WTC11 (cell line): Measurements from ENCODE around the gene SPATA2.

ENCODE experiments used
- ATF2 ChIP-seq: sonication (generic); formaldehyde crosslinking; IDR thresholded peaks from 2 replicates; pipeline ENCODE4 v1.8.1; 2022; ENCODE audit warnings: low read depth, missing genetic modification reagents, borderline replicate concordance
- ELF4 ChIP-seq: sonication (generic); formaldehyde crosslinking; IDR thresholded peaks from 2 replicates; pipeline ENCODE4 v1.8.1; 2022; ENCODE audit warnings: low read depth, mild to moderate bottlenecking, moderate library complexity, missing genetic modification reagents
- JUN ChIP-seq: sonication (generic); formaldehyde crosslinking; IDR thresholded peaks from 2 replicates; pipeline ENCODE4 v1.8.0; 2023; ENCODE audit warnings: mild to moderate bottlenecking, missing genetic modification reagents
- KAT7 ChIP-seq: sonication (generic); formaldehyde crosslinking; IDR thresholded peaks from 2 replicates; pipeline ENCODE4 v1.8.1; 2023; ENCODE audit warnings: missing genetic modification reagents, mild to moderate bottlenecking, borderline replicate concordance
- MYBL2 ChIP-seq: sonication (generic); formaldehyde crosslinking; IDR thresholded peaks from 2 replicates; pipeline ENCODE4 v1.8.1; 2023; ENCODE audit warnings: mild to moderate bottlenecking, moderate library complexity, missing genetic modification reagents
- SMAD4 ChIP-seq: sonication (generic); formaldehyde crosslinking; IDR thresholded peaks from 2 replicates; pipeline ENCODE4 v1.8.0; 2022; ENCODE audit warnings: mild to moderate bottlenecking, missing genetic modification reagents
- STAT6 ChIP-seq: sonication (generic); formaldehyde crosslinking; conservative IDR thresholded peaks from 2 replicates; pipeline ENCODE4 v1.8.1; 2023; ENCODE audit warnings: mild to moderate bottlenecking, low read depth, missing genetic modification reagents, moderate library complexity
- ZMAT4 ChIP-seq: fragments of 250-450 bp; sonication (Bioruptor Pico); IDR thresholded peaks from 2 replicates; pipeline ENCODE4 v1.9.0; 2021; ENCODE audit warnings: mild to moderate bottlenecking
- TF ChIP-seq, protein P1 (sequence below): fragments of 200-600 bp; IDR thresholded peaks from 2 replicates; pipeline ENCODE4 v1.8.0; 2022; ENCODE audit warnings: antibody characterized with exemption
- TF ChIP-seq, protein P2 (sequence below): sonication (generic); formaldehyde crosslinking; IDR thresholded peaks from 2 replicates; pipeline ENCODE4 v1.8.0; 2022; ENCODE audit warnings: mild to moderate bottlenecking, missing genetic modification reagents

GRCh38 chr20:49887251-49888211, 27.8 kb downstream of the SPATA2 start:
- no peak for TF ChIP-seq ATF2 (CRISPR knock-in tag)
- TF ChIP-seq KAT7 (CRISPR knock-in tag): no peak
- TF ChIP-seq, protein P1, sequence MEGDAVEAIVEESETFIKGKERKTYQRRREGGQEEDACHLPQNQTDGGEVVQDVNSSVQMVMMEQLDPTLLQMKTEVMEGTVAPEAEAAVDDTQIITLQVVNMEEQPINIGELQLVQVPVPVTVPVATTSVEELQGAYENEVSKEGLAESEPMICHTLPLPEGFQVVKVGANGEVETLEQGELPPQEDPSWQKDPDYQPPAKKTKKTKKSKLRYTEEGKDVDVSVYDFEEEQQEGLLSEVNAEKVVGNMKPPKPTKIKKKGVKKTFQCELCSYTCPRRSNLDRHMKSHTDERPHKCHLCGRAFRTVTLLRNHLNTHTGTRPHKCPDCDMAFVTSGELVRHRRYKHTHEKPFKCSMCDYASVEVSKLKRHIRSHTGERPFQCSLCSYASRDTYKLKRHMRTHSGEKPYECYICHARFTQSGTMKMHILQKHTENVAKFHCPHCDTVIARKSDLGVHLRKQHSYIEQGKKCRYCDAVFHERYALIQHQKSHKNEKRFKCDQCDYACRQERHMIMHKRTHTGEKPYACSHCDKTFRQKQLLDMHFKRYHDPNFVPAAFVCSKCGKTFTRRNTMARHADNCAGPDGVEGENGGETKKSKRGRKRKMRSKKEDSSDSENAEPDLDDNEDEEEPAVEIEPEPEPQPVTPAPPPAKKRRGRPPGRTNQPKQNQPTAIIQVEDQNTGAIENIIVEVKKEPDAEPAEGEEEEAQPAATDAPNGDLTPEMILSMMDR: no peak
- TF ChIP-seq STAT6 (CRISPR knock-in tag): no peak
- TF ChIP-seq JUN (CRISPR knock-in tag): no peak
- TF ChIP-seq, protein P2, sequence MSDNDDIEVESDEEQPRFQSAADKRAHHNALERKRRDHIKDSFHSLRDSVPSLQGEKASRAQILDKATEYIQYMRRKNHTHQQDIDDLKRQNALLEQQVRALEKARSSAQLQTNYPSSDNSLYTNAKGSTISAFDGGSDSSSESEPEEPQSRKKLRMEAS (CRISPR knock-in tag): no peak
- TF ChIP-seq MYBL2 (CRISPR knock-in tag): no peak
- TF ChIP-seq SMAD4 (CRISPR knock-in tag): no peak
- no peak for TF ChIP-seq ZMAT4 (CRISPR knock-in tag)
- no peak for TF ChIP-seq ELF4 (CRISPR knock-in tag)
